IMR-90 (cell line): ENCODE data around the gene PPP1R13B. TPM values are rescaled to one million over a fixed set of nuclear protein-coding genes. Genes with fewer than 3 reads are reported as not detected.

Experiments
- ATAC-seq: fragments of 200-7000 bp; cut with Tn5 transposase; 2 replicates; pipeline ENCODE4 v1.9.1; 2020; ENCODE audit warnings: low read depth, mild to moderate bottlenecking, moderate library complexity
- BruUV-seq: library from RNA; stranded (reverse); fragments of 400-500 nt; replicated peaks from 2 replicates; lab custom pipeline; 2021; lab: Mats Ljungman, UMichigan
- CTCF ChIA-PET: fragments of 300-600 bp; formaldehyde crosslinking; extraction: SDS; loops from one replicate; lab custom pipeline; 2021; ENCODE audit warnings: antibody characterized with exemption; lab: Yijun Ruan, JAX
- POLR2A ChIA-PET: fragments of 300-600 bp; sonication (Branson Sonifier 250); formaldehyde crosslinking; loops from one replicate; lab custom pipeline; 2022; ENCODE audit warnings: antibody characterized with exemption; ENCODE audit not compliant: unreplicated experiment; lab: Charles Lee
- DNase-seq: peaks from one replicate; pipeline ENCODE4 v3.0.0; 2013
- H2AFZ ChIP-seq: replicated peaks from 2 replicates; pipeline ENCODE3; 2013; ENCODE audit warnings: low read length, mild to moderate bottlenecking; ENCODE audit not compliant: poor library complexity
- H2AK5ac ChIP-seq: 2 replicates; pipeline ENCODE4 v1.6.1; 2013; ENCODE audit warnings: low read depth, low read length, inconsistent platforms
- H2AK9ac ChIP-seq: replicated peaks from 2 replicates; pipeline ENCODE3; 2013; ENCODE audit warnings: mild to moderate bottlenecking, low read depth, low read length, moderate library complexity; ENCODE audit not compliant: poor library complexity
- H2BK120ac ChIP-seq: 2 replicates; pipeline ENCODE4 v1.6.1; 2013; ENCODE audit warnings: low read depth, low read length, inconsistent platforms
- H2BK15ac ChIP-seq: 3 replicates; pipeline ENCODE4 v1.6.1; 2013; ENCODE audit warnings: low read depth, low read length, inconsistent platforms
- H2BK20ac ChIP-seq: 2 replicates; pipeline ENCODE4 v1.6.1; 2013; ENCODE audit warnings: low read depth, mild to moderate bottlenecking, inconsistent platforms, low read length, moderate library complexity
- H2BK5ac ChIP-seq: 2 replicates; pipeline ENCODE4 v1.6.1; 2013; ENCODE audit warnings: mild to moderate bottlenecking, low read depth, low read length, inconsistent platforms; ENCODE audit not compliant: poor library complexity, severe bottlenecking
- H3K14ac ChIP-seq: replicated peaks from 2 replicates; pipeline ENCODE4 v1.6.1; 2013; ENCODE audit warnings: low read depth, low read length, inconsistent platforms
- H3K18ac ChIP-seq: 2 replicates; pipeline ENCODE4 v1.6.1; 2013; ENCODE audit warnings: low read depth, low read length, control low read depth
- H3K23ac ChIP-seq: 2 replicates; pipeline ENCODE4 v1.6.1; 2013; ENCODE audit warnings: low read depth, low read length, inconsistent platforms
- H3K27ac ChIP-seq: 2 replicates; pipeline ENCODE4 v1.5.1; 2013; ENCODE audit warnings: mild to moderate bottlenecking, control low read depth, low read length; ENCODE audit not compliant: insufficient read depth
- H3K27me3 ChIP-seq: 2 replicates; pipeline ENCODE4 v1.6.1; 2013; ENCODE audit warnings: low read length; ENCODE audit not compliant: control insufficient read depth, insufficient read depth
- H3K36me3 ChIP-seq: 2 replicates; pipeline ENCODE4 v1.6.1; 2013; ENCODE audit warnings: low read length, mixed read lengths; ENCODE audit not compliant: control insufficient read depth, insufficient read depth
- H3K4ac ChIP-seq: 2 replicates; pipeline ENCODE4 v1.6.1; 2013; ENCODE audit warnings: low read depth, low read length, inconsistent platforms
- H3K4me1 ChIP-seq: 2 replicates; pipeline ENCODE4 v1.6.1; 2013; ENCODE audit warnings: low read length, mixed read lengths; ENCODE audit not compliant: control insufficient read depth, insufficient read depth
- H3K4me2 ChIP-seq: 2 replicates; pipeline ENCODE4 v1.6.1; 2013; ENCODE audit warnings: low read depth, mild to moderate bottlenecking, control low read depth, low read length, moderate library complexity
- H3K4me3 ChIP-seq: 2 replicates; pipeline ENCODE4 v1.5.1; 2013; ENCODE audit warnings: low read depth, mild to moderate bottlenecking, control low read depth, low read length, moderate library complexity; ENCODE audit not compliant: insufficient read depth
- H3K56ac ChIP-seq: 2 replicates; pipeline ENCODE4 v1.6.1; 2013; ENCODE audit warnings: low read length, inconsistent platforms; ENCODE audit not compliant: insufficient read depth; ENCODE audit errors: extremely low read depth
- H3K79me1 ChIP-seq, 2 experiments: 2 replicates each; pipeline ENCODE4 v1.6.1; 2013; ENCODE audit warnings: low read length in 2 of 2, inconsistent platforms in 1 of 2, low read depth in 1 of 2
- H3K9ac ChIP-seq: 2 replicates; pipeline ENCODE4 v1.6.1; 2013; ENCODE audit warnings: low read depth, low read length, control low read depth
- H3K9me1 ChIP-seq: 2 replicates; pipeline ENCODE4 v1.6.1; 2013; ENCODE audit warnings: low read length, inconsistent platforms; ENCODE audit not compliant: insufficient read depth
- H3K9me3 ChIP-seq: 2 replicates; pipeline ENCODE4 v1.6.1; 2013; ENCODE audit warnings: low read length; ENCODE audit not compliant: control insufficient read depth, insufficient read depth
- H4K20me1 ChIP-seq: 2 replicates; pipeline ENCODE4 v1.6.1; 2013; ENCODE audit warnings: low read length, inconsistent platforms; ENCODE audit not compliant: insufficient read depth
- H4K5ac ChIP-seq: 2 replicates; pipeline ENCODE4 v1.6.1; 2013; ENCODE audit warnings: mild to moderate bottlenecking, low read depth, low read length, control low read depth
- H4K8ac ChIP-seq, 2 experiments: 2 replicates each; pipeline ENCODE4 v1.6.1; 2013; ENCODE audit warnings: low read depth in 2 of 2, low read length in 2 of 2, control low read depth in 1 of 2, inconsistent platforms in 1 of 2
- H4K91ac ChIP-seq: 2 replicates; pipeline ENCODE4 v1.6.1; 2013; ENCODE audit warnings: low read depth, low read length, inconsistent platforms; ENCODE audit not compliant: insufficient read depth
- ELK1 ChIP-seq: fragments of 150-350 bp; IDR thresholded peaks from 2 replicates; pipeline ENCODE4 v1.6.1; 2016; ENCODE audit warnings: low read depth, mild to moderate bottlenecking, low read length, moderate library complexity, borderline replicate concordance
- FOS ChIP-seq: fragments of 150-350 bp; IDR thresholded peaks from 2 replicates; pipeline ENCODE4 v1.6.1; 2016; ENCODE audit warnings: low read depth, low read length
- MAFK ChIP-seq: IDR thresholded peaks from 2 replicates; pipeline ENCODE4 v1.6.1; 2012; ENCODE audit warnings: low read depth, low read length, improper control_type of control experiment
- MXI1 ChIP-seq: IDR thresholded peaks from 2 replicates; pipeline ENCODE4 v1.6.1; 2012; ENCODE audit warnings: low read depth, mild to moderate bottlenecking, low read length, moderate library complexity, borderline replicate concordance
- POLR2A ChIP-seq: IDR thresholded peaks from 2 replicates; pipeline ENCODE4 v1.6.1; 2012; ENCODE audit warnings: mild to moderate bottlenecking, low read depth, low read length
- RCOR1 ChIP-seq: IDR thresholded peaks from 2 replicates; pipeline ENCODE4 v1.6.1; 2012; ENCODE audit warnings: mild to moderate bottlenecking, low read length, improper control_type of control experiment; ENCODE audit not compliant: insufficient replicate concordance
- USF2 ChIP-seq: fragments of 150-350 bp; IDR thresholded peaks from 2 replicates; pipeline ENCODE4 v1.6.1; 2017; ENCODE audit warnings: mild to moderate bottlenecking, antibody characterized with exemption, low read length, low read depth
- WGBS, 2 experiments: methylation state at CpG; one replicate each; pipeline versions ENCODE4 v1.1.5 to v1.1.7; 2013; ENCODE audit warnings: missing lambda C conversion rate in 2 of 2; ENCODE audit not compliant: insufficient read length in 1 of 2; ENCODE audit errors: extremely low coverage in 2 of 2; 5-methylcytosine and 5-hydroxymethylcytosine counted together
- dilution Hi-C: fragments of 300-500 bp; cut with HindIII; formaldehyde crosslinking; loops from one replicate; pipeline ENCODE4 v1.14.3; 2018; ENCODE audit warnings: low sequenced_read_pairs; ENCODE audit not compliant: unreplicated experiment
- in situ Hi-C: fragments of 300-500 bp; cut with MboI; formaldehyde crosslinking; loops from 3 replicates; pipeline ENCODE4 v1.14.3; 2019; ENCODE audit warnings: low sequenced_read_pairs, inconsistent platforms, mixed read lengths
- intact Hi-C: fragments of 100-400 bp; cut with micrococcal nuclease; formaldehyde crosslinking; loops from 2 replicates; pipeline ENCODE4 v1.10.0; 2022
- polyA plus RNA-seq, 3 experiments: library from polyadenylated mRNA; depleted of rRNA; stranded (reverse); fragments of >200 nt; gene quantifications; 2 replicates each; pipeline ENCODE4 v1.2.3, GENCODE V29; 2012; ENCODE audit warnings: low replicate concordance in 1 of 3
- total RNA-seq: library from RNA; depleted of rRNA; stranded (reverse); fragments of >200 nt; gene quantifications from 2 replicates; pipeline ENCODE4 v1.2.3, GENCODE V29; 2012
- TF ChIP-seq, protein P1 (sequence below): conservative IDR thresholded peaks from 2 replicates; pipeline ENCODE4 v1.5.1; 2012; ENCODE audit warnings: mild to moderate bottlenecking, low read depth, low read length, improper control_type of control experiment

The PPP1R13B gene
- total and polyA plus RNA-seq, 2 of the 4 experiments (the other 2 are of a cell fraction), result 1.6 to 2.8 TPM

GRCh38 chr14:103738166-103738565, 109.2 kb downstream of the PPP1R13B start:
- Histone ChIP-seq H3K27ac (no peak overlapping the region), H3K23ac (no peak overlapping the region), H3K79me1 (0 out of 4 replicates have a peak, but pooled peaks cover 0 to 2% of the 10 kb centered on the region in 2 experiments), H4K20me1 (no peaks in the 10 kb centered on the region), H3K14ac (no peak overlapping the region), H2BK5ac (no peak overlapping the region), H4K5ac (no peak overlapping the region), H3K4me3 (no peak overlapping the region), H3K4ac (no peak overlapping the region), H3K56ac (no peak overlapping the region), H3K27me3 (no peaks in the 10 kb centered on the region), H2AFZ (no peak overlapping the region), H3K36me3 (peaks cover 13% of the 10 kb centered on the region), H2AK5ac (no peak overlapping the region), H2BK15ac (no peak overlapping the region), H4K8ac (no peak overlapping the region), H3K4me1 (peaks cover 2% of the 10 kb centered on the region; the same call in 1 of the 2 replicates), H3K18ac (no peak overlapping the region), H2BK20ac (no peak overlapping the region), H4K91ac (no peak overlapping the region), H2AK9ac (no peak overlapping the region), H3K9me3 (no peaks in the 10 kb centered on the region), H3K9me1 (peaks cover 7% of the 10 kb centered on the region; the same call in 1 of the 2 replicates), H2BK120ac (no peak overlapping the region), H3K9ac (no peak overlapping the region), H3K4me2 (no peak overlapping the region)
- ChIA-PET CTCF (no interaction called here), POLR2A (interaction anchor here (0.5 kb wide), 1 partner anchor 33 kb away, joined by 14 read pairs; no protein-coding TSS in a partner anchor)
- in situ Hi-C loops (no loop called here), intact Hi-C loops (no loop called here), dilution Hi-C loops (no loop called here)
- DNase-seq, result no peak
- no peak for ATAC-seq
- 100% methylated on average over 2 of the region's 10 CpGs; no CpG with 5 or more reads in 1 of the 2 experiments for WGBS, 2 experiments
- no peak for TF ChIP-seq RCOR1
- no peak for TF ChIP-seq USF2
- TF ChIP-seq ELK1, result no peak
- TF ChIP-seq MXI1, result no peak
- TF ChIP-seq FOS, result no peak
- no peak for TF ChIP-seq POLR2A
- TF ChIP-seq, protein P1, sequence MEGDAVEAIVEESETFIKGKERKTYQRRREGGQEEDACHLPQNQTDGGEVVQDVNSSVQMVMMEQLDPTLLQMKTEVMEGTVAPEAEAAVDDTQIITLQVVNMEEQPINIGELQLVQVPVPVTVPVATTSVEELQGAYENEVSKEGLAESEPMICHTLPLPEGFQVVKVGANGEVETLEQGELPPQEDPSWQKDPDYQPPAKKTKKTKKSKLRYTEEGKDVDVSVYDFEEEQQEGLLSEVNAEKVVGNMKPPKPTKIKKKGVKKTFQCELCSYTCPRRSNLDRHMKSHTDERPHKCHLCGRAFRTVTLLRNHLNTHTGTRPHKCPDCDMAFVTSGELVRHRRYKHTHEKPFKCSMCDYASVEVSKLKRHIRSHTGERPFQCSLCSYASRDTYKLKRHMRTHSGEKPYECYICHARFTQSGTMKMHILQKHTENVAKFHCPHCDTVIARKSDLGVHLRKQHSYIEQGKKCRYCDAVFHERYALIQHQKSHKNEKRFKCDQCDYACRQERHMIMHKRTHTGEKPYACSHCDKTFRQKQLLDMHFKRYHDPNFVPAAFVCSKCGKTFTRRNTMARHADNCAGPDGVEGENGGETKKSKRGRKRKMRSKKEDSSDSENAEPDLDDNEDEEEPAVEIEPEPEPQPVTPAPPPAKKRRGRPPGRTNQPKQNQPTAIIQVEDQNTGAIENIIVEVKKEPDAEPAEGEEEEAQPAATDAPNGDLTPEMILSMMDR, result no peak
- TF ChIP-seq MAFK, result no peak
- BruUV-seq, result no TSS peak
